Tibial nerve (tissue), 4 donors: Measurements from ENCODE around the gene CCNL1.

Experiments
- EP300 ChIP-seq, 2 donors: sonication (generic); formaldehyde crosslinking; IDR thresholded peaks; one replicate each; pipeline ENCODE4 v1.6.1; 2017; ENCODE audit warnings: antibody characterized with exemption in 2 of 2, mild to moderate bottlenecking in 1 of 2
- POLR2A ChIP-seq, 2 donors: fragments of 450-650 bp; IDR thresholded peaks; one replicate each; pipeline ENCODE4 v1.6.1; 2017; ENCODE audit warnings: antibody characterized with exemption in 2 of 2, mild to moderate bottlenecking in 2 of 2, moderate library complexity in 2 of 2
- TF ChIP-seq, protein P1 (sequence below), 5 experiments: fragments of 200-600 bp in 3 of 5; fragments of 450-650 bp in 2 of 5; sonication (generic) in 3 of 5; IDR thresholded peaks; one replicate each; pipeline ENCODE4 v1.5.1; 2016 to 2019; ENCODE audit warnings: antibody characterized with exemption in 5 of 5, mild to moderate bottlenecking in 3 of 5, moderate library complexity in 2 of 5

DNA sequence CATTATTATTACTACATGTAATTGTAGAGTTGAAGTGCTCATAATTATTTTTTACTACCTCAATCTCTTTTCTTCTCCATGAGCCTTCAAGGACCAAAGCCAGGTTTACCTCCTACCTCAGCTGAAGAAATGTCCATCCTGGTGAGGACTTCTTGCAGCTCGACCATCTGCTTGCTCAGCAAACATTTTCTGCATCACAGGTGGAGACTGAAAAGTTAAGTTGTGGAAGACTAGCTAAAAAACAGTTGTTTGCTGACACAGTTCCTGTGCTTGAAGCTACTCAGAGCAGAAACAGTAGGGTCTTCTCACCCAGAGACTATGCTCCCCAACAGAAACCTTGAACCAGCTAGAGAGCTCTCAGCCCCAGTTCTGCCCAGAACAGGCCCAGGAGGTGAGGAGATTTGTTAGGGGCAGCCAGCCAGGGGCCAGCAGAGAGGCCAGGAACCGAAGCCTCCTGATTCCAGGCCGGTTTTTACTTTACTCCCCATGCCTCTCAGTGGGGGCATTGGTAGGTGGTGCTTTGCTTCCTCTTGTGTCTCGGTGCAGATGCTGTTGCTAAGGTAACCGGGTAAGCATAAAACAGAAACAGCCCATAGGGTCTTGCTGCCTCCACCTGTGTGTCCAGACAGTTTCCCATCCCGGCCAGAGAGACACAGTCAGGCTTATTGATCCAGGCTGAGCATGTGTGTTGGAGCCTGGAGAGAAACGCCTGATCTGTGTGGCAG lies 54.9 kb downstream of the CCNL1 start:
- TF ChIP-seq, protein P1, sequence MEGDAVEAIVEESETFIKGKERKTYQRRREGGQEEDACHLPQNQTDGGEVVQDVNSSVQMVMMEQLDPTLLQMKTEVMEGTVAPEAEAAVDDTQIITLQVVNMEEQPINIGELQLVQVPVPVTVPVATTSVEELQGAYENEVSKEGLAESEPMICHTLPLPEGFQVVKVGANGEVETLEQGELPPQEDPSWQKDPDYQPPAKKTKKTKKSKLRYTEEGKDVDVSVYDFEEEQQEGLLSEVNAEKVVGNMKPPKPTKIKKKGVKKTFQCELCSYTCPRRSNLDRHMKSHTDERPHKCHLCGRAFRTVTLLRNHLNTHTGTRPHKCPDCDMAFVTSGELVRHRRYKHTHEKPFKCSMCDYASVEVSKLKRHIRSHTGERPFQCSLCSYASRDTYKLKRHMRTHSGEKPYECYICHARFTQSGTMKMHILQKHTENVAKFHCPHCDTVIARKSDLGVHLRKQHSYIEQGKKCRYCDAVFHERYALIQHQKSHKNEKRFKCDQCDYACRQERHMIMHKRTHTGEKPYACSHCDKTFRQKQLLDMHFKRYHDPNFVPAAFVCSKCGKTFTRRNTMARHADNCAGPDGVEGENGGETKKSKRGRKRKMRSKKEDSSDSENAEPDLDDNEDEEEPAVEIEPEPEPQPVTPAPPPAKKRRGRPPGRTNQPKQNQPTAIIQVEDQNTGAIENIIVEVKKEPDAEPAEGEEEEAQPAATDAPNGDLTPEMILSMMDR (IDR thresholded peaks at IDR 0.05): no peak
- TF ChIP-seq EP300 (IDR thresholded peaks at IDR 0.05): no peak
- no peak for TF ChIP-seq POLR2A (IDR thresholded peaks at IDR 0.05)
